HG03064 (cell line): ENCODE data around the gene PID1.

Experiments used
- ATAC-seq: cut with Tn5 transposase; IDR thresholded peaks from one replicate; pipeline ENCODE4 v1.9.1; 2021; ENCODE audit warnings: low read depth; ENCODE audit not compliant: unreplicated experiment

The PID1 gene

GRCh38 chr2:229174794-229175496, 96.1 kb downstream of the PID1 start:
- ATAC-seq, result no peak

GRCh38 chr2:229173825-229174359, 97.2 kb downstream of the PID1 start:
- no peak for ATAC-seq

DNA sequence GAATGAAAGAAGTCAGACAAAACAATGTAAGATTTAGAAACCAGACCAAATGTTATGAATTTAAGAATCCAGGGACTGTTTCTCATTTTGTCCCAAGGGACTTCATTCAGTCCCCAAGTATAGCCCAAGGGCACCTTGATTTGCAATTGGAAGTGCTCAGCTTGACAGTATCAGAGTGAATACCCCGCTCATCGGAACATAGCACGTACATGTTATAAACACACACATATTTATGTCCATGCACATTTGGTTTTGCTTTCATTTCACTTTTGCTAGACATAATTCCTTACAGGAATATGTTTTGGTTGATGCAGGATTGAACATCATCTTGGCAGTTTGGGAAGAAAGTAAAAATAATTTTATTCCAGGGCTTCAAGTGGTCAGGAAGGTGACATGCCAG, 100.2 kb downstream of the PID1 start:
- ATAC-seq, result no peak

GRCh38 chr2:229170171-229170570, 100.9 kb downstream of the PID1 start:
- no peak for ATAC-seq

DNA sequence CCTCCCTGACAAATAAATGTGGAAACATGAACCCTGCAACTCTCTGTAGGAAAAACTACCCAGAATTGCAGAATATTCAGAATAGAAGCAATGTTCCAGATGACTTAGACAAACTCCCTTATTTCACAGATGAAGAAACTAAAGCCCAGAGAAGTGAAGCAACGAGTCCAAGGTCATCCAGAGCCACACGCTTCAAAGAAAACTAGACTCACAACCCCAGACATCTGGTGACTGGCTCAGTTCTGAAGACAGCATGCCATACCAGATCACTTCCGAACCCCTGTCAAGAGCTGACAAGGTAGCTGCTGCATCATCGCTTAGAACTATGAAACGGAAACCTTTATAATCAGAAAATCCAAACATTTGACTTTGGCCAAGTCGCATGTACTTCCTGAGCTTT, 101.3 kb downstream of the PID1 start:
- ATAC-seq, result no peak

DNA sequence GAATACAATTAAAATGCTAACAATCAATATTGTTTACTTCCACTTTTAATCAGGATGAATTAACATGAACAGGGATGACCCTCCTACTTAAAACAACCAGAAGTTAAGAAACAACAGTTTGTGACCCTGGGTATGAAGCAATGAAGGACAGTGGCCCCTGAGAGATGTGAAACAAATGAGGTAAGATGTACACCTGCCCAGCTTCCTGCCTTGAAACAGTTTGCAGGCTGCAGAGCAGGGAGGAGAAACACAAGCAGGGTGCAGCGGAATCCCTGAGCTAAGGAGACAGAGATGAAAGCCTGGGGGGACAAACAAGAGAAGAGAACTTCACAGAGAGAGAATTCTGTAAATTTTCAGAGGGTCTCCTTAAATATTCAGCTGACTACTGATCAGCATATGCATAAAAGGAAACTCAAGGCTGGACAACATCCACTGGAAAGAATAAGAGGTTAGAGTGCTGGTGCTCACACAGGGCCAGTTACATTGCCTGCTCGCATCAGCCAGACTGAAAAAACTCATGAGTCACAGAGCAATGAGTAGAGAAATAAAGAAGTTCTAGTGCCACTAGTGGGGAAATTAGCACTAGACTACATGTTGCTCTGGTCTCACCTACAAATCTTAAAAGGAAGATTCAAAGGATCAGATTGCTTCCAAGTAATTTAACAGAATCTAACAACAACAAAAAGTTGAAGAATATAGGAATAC, 106.4 kb downstream of the PID1 start:
- no peak for ATAC-seq

GRCh38 chr2:229163893-229164292, 107.2 kb downstream of the PID1 start:
- no peak for ATAC-seq

- ATAC-seq, result no peak
Measured at GRCh38 chr2:229162015-229162414, 109.1 kb downstream of the PID1 start.

DNA sequence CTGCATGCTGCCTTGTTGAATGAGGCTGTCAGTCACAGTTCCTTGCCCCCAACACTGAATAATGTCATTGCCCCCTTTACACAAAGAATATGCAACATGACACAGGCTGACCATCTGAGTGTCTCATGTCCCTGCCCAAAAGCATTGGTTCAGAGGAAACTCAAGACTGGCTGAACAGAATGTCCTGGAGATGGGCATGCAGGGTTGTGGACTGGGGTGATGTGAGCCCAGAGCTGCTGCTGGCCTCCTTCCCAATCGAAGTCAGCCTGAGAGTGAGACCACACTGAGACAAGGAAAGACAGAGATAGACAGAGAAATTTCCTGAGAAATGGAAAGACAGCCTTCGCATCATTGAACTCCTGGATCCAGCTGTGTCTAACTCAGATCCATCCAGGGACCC, 110.1 kb downstream of the PID1 start:
- no peak for ATAC-seq

GRCh38 chr2:229160180-229160579, 110.9 kb downstream of the PID1 start:
- ATAC-seq, result no peak

DNA sequence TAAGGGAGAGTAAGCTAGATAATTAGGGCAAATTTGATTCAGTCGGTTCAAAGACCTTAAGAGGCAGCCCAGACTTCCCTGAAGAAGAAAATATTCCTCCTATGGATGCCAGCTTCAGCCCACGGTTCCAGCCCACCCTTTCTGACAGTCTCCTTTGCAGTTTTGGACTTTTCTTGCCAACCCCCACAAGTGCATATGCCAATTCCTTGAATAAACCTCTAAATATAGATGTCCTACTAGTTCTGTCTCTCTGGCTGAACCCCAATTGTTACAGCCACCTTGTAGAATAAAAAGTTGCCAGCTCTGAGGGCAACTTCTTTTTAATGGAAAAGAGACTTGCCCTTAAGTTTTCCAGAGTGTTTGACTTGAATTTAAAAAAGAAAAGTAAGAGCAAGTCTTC, 111.7 kb downstream of the PID1 start:
- ATAC-seq, result no peak

- ATAC-seq, result no peak
Measured at GRCh38 chr2:229154381-229154780, 116.7 kb downstream of the PID1 start.

DNA sequence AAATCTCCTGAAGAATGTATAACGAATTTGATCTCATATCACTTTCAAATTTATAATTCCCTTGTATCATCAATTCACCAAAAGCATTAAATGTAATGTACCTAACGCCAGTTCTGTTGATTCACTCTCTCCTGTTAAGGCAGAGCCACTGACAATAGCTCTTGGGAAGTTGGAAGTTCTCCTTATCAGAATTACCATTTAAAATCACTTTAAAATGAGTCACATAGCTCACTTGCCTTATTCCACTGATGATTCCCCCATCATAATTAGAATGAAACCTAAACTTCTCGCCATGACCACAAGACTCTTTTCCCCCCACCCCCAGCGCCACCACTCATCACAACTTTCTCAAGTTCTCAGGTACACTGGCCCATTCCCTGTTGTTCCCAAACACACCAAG, 117.1 kb downstream of the PID1 start:
- no peak for ATAC-seq

DNA sequence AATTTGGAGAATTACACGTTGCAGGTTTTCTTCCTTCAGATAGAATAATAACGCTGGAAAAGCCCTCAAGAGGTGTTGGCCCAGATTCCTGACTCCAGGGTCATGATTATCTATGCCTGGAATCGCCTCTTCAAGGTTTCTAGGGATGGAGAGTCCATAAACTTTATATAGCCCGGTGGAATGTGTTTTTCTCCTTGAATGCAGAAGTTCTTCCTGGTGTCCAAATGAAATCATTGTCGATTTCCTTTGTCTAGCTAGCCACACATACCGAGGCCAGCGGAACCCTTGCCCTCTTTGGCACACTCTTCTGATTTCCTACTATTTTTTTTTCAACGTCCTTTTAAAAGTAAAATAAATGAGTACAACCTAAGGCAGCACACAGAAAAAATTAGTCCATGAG, 117.8 kb downstream of the PID1 start:
- ATAC-seq, result no peak

GRCh38 chr2:229152674-229153073, 118.4 kb downstream of the PID1 start:
- ATAC-seq, result no peak

DNA sequence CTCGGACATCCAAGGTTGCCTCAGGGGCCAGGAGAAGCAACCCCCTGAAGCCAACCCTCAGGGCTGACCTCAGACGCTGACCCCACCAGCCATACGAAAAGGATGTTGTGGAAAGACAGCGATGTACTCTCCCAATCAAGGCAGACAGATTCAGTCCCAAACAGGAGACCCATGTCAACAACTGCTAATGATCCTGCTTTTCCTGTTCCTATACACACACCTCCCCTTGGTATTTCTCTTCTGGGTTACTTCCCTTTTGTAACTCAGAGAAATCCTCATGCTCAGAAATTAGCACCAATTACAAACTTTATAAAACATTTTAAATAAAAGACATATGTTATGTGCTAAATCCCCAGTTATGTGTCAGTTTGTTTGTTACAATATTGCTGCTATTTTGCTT, 120.8 kb downstream of the PID1 start:
- no peak for ATAC-seq

DNA sequence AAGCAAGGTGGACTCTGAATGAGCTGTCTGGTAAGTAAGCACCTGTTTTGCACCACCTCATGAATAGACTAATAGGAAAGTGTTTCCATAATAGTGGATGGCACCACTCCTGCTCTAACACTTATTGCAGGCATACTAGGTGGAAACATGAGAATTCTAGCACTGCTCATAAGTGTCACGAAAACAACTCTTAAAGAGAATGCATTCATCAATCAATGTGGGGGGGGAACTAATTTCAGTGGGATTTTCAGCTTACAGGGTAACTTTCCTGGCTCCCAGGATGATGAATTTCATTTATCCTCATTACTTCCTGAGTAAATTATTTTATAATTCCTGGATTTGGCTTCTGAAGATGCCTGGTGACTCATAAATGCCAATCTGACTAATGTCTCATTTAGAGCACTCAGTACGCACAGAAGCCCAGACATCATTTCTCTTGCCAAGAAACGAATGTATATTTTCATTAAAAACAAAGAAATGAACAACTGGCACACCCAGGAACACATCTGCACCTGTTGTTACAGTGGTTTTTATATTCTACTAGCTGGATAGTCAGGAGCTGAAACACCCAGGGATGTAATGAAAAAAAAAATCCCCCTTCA, 129.6 kb downstream of the PID1 start:
- no peak for ATAC-seq

- ATAC-seq, result no peak
Measured at GRCh38 chr2:229137639-229138038, 133.4 kb downstream of the PID1 start.

DNA sequence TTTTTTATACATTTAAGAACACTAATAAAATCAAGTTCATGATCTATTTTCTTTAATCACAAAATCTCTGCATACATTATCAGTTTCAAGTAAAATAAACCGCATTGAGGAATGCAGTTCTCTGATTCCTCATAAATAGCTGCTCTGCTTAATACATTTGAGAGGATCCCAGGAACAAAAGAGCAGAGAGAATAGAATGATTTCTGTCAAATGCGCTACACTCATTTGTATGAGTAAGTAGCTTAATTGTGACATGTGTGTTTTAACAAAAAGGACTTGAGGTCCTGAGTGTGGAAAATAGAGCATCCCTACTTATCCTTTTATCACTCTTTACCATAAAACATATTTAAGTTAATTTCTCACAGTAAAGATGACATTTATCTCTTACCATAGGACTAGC, 134.0 kb downstream of the PID1 start:
- ATAC-seq, result no peak

DNA sequence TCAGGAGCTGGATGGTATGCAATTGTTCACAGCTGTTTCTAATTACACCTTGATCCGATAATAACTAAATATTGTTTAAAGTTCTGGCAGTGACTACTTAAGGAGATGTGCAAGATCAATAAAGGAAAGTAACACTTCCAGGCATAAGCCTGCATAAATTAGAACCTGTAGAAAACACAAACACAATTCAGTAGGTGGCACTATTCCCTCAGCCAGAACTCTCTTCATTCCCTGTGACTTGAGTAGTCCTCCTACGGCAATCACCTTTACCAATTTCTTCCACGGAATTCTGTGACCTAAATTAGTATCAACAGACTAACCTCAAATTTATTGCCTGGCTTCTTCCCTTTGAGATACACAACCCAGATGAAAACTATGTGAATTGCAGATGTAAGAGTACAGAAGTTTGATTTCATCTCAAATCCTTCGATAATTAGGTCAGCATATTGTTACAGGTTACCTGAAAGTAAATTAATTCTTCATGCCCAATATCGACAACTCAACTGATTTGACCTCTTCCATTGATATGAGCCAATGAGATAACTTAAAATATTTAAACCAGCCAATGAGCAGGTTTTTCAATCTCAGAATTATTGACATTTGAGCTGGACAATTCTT, 137.8 kb downstream of the PID1 start:
- no peak for ATAC-seq

DNA sequence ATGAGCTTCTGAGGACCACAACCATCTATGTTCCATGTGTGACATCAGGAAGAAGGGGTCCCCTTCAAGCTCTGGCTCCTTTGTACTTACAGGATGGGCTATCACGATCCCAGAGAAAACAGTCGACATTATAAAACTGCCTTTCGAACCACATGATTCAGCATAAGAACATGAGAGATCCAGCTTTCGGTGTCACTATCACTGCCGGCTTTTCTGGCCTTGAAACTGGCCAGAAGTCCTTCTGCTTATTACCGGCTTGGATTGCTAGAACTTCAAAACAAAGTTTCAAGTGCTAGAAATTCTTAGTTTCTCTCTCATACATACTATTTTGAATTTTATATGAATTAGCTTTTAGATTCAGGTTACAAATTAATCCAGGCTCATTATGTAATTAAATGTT, 138.9 kb downstream of the PID1 start:
- no peak for ATAC-seq
